MM.1S (cell line): ENCODE measurements around the gene IL17C.

ENCODE experiments used
- DNase-seq: peaks from one replicate; pipeline ENCODE4 v3.0.0-alpha.2; 2015
- H2AFZ ChIP-seq: fragments of 300-600 bp; sonication (generic); 2 replicates; pipeline ENCODE4 v1.6.0; 2016; ENCODE audit warnings: antibody characterized with exemption, low read length
- H3F3A ChIP-seq: fragments of 300-600 bp; sonication (generic); 2 replicates; pipeline ENCODE4 v1.6.1; 2016; ENCODE audit warnings: mild to moderate bottlenecking, antibody characterized with exemption, low read length, moderate library complexity, mixed read lengths; ENCODE audit not compliant: insufficient read depth
- H3K27ac ChIP-seq: fragments of 300-600 bp; sonication (generic); 2 replicates; pipeline ENCODE4 v1.5.1; 2016; ENCODE audit warnings: mild to moderate bottlenecking, low read length
- H3K27me3 ChIP-seq: fragments of 300-600 bp; sonication (generic); replicated peaks from 2 replicates; pipeline ENCODE4 v1.6.0; 2016; ENCODE audit warnings: low read length; ENCODE audit not compliant: insufficient read depth
- H3K36me3 ChIP-seq: fragments of 300-600 bp; sonication (generic); replicated peaks from 2 replicates; pipeline ENCODE4 v1.6.1; 2016; ENCODE audit warnings: mild to moderate bottlenecking, low read length, mixed read lengths; ENCODE audit not compliant: insufficient read depth
- H3K4me1 ChIP-seq: fragments of 300-600 bp; sonication (generic); 2 replicates; pipeline ENCODE4 v1.6.1; 2016; ENCODE audit warnings: low read length, mixed read lengths
- H3K4me2 ChIP-seq: fragments of 300-600 bp; sonication (generic); 2 replicates; pipeline ENCODE4 v1.6.0; 2016; ENCODE audit warnings: low read depth, low read length
- H3K4me3 ChIP-seq: fragments of 300-600 bp; sonication (generic); 2 replicates; pipeline ENCODE4 v1.5.1; 2016; ENCODE audit warnings: low read length, mixed read lengths
- H3K79me2 ChIP-seq: fragments of 300-600 bp; sonication (generic); 2 replicates; pipeline ENCODE4 v1.6.1; 2016; ENCODE audit warnings: mixed run types, low read length, mixed read lengths
- H3K9ac ChIP-seq: fragments of 300-600 bp; sonication (generic); 2 replicates; pipeline ENCODE4 v1.6.1; 2016; ENCODE audit warnings: low read length, mixed read lengths
- H3K9me2 ChIP-seq: fragments of 300-600 bp; sonication (generic); replicated peaks from 2 replicates; pipeline ENCODE4 v1.6.1; 2016; ENCODE audit warnings: mild to moderate bottlenecking, low read length, mixed read lengths; ENCODE audit not compliant: insufficient read depth
- H3K9me3 ChIP-seq: fragments of 300-600 bp; sonication (generic); replicated peaks from 2 replicates; pipeline ENCODE4 v1.6.1; 2016; ENCODE audit warnings: mild to moderate bottlenecking, low read length, mixed read lengths; ENCODE audit not compliant: insufficient read depth
- H4K20me1 ChIP-seq: fragments of 300-600 bp; sonication (generic); 2 replicates; pipeline ENCODE4 v1.6.1; 2016; ENCODE audit warnings: mild to moderate bottlenecking, low read length, moderate library complexity, mixed read lengths; ENCODE audit not compliant: insufficient read depth
- CTCF ChIP-seq: fragments of 300-600 bp; sonication (generic); IDR thresholded peaks from 2 replicates; pipeline ENCODE4 v1.5.1; 2016; ENCODE audit warnings: antibody characterized with exemption, low read length, mixed read lengths
- EZH2 ChIP-seq: fragments of 300-600 bp; sonication (generic); optimal IDR thresholded peaks from 2 replicates; pipeline ENCODE3; 2017; ENCODE audit warnings: low read depth, mild to moderate bottlenecking, antibody characterized with exemption, low read length, mixed read lengths
- EZH2phosphoT487 ChIP-seq: fragments of 300-600 bp; sonication (generic); IDR thresholded peaks from 2 replicates; pipeline ENCODE4 v1.6.1; 2018; ENCODE audit warnings: antibody characterized with exemption, low read length

Gene IL17C

GRCh38 chr16:88655053-88655732, 16.8 kb downstream of the IL17C start:
- no peak for DNase-seq
- H3K27ac ChIP-seq = no peak overlapping the region
- H3K9ac ChIP-seq = no peak overlapping the region
- H3K9me2 ChIP-seq = no peaks in the 10 kb centered on the region
- no peaks in the 10 kb centered on the region for H3K36me3 ChIP-seq
- H3K4me3 ChIP-seq = no peak overlapping the region
- peaks cover 9% of the 10 kb centered on the region for H3K79me2 ChIP-seq
- TF ChIP-seq EZH2phosphoT487 (no peak), CTCF (no peak), EZH2 (no peak)
- H3K9me3 ChIP-seq = no peaks in the 10 kb centered on the region
- no peak overlapping the region for H3K4me2 ChIP-seq
- no peaks in the 10 kb centered on the region for H3K27me3 ChIP-seq
- H2AFZ ChIP-seq = no peak overlapping the region
- H4K20me1 ChIP-seq = no peaks in the 10 kb centered on the region
- H3F3A ChIP-seq = no peaks in the 10 kb centered on the region
- H3K4me1 ChIP-seq = peaks cover 7% of the 10 kb centered on the region; the same call in 1 of the 2 replicates

DNA sequence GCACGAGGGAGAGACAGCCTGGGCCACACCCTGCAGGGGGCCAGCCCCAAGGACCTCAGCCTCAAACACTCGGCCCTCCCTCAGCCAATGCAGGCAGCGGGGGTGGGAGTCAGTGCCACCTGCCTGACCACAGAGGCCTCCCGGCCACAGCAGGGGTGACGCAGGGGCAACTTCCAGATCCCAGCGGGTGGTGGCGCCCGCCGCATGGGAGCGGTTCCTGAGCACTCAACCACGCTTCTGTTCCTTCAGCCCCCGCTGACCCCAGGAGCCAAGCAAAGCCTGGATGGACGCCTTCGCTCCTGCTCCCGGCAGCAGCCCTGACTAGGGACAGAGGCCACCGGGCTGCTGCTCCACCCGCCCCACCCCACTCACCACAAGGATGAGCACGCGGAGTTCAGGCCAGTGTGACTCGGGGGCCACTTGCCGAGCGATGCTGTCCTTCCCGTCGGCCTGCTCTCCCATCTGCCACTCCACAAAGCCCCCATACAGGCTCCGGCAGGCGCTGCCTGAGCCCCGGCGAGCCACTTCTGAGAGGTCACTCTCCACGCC, 17.4 kb downstream of the IL17C start:
- Histone ChIP-seq H3K27ac (no peak overlapping the region), H3K36me3 (no peaks in the 10 kb centered on the region), H3K4me3 (no peak overlapping the region), H3F3A (no peaks in the 10 kb centered on the region), H2AFZ (no peak overlapping the region), H3K4me2 (no peak overlapping the region), H3K27me3 (no peaks in the 10 kb centered on the region), H3K4me1 (peaks cover 7% of the 10 kb centered on the region; the same call in 1 of the 2 replicates), H3K9me2 (no peaks in the 10 kb centered on the region), H3K79me2 (peaks cover 3% of the 10 kb centered on the region), H4K20me1 (no peaks in the 10 kb centered on the region), H3K9ac (no peak overlapping the region), H3K9me3 (no peaks in the 10 kb centered on the region)
- DNase-seq = no peak
- TF ChIP-seq EZH2 (no peak), EZH2phosphoT487 (no peak), CTCF (no peak)

- H3K9me3 ChIP-seq = no peaks in the 10 kb centered on the region
- no peaks in the 10 kb centered on the region for H3F3A ChIP-seq
- H3K79me2 ChIP-seq = peaks cover 3% of the 10 kb centered on the region
- no peak overlapping the region for H3K4me3 ChIP-seq
- no peak for DNase-seq
- H4K20me1 ChIP-seq = no peaks in the 10 kb centered on the region
- peaks cover 7% of the 10 kb centered on the region; the same call in 1 of the 2 replicates for H3K4me1 ChIP-seq
- no peak for TF ChIP-seq CTCF
- TF ChIP-seq EZH2phosphoT487 = no peak
- no peak for TF ChIP-seq EZH2
- no peak overlapping the region for H3K27ac ChIP-seq
- no peak overlapping the region for H3K4me2 ChIP-seq
- no peaks in the 10 kb centered on the region for H3K27me3 ChIP-seq
- H3K9ac ChIP-seq = no peak overlapping the region
- no peaks in the 10 kb centered on the region for H3K36me3 ChIP-seq
- no peak overlapping the region for H2AFZ ChIP-seq
- H3K9me2 ChIP-seq = no peaks in the 10 kb centered on the region
These were observed 18.1 kb downstream of the IL17C start for GRCh38 chr16:88656291-88656980.
